Measurements from ENCODE around the gene GPC3. TPM values are rescaled to one million over a fixed set of nuclear protein-coding genes. Genes with fewer than 3 reads are reported as not detected.

GPC3 gene
- total RNA-seq, 3 donors from 2014 or later (not counting 1 experiment from before 2014, with no cell fraction given), result not detected

GRCh38 chrX:133602881-133603280 lies 382.5 kb downstream of the GPC3 start:
- 85% methylated on average over 2 of the region's 4 CpGs for WGBS (ENCODE audit: insufficient coverage)
- ATAC-seq (no peak), DNase-seq (no peak)
- no peak for TF ChIP-seq CTCF (IDR thresholded peaks at IDR 0.05)
- Mint-ChIP-seq H3K4me3 (no peak overlapping the region), H3K27ac (no peak overlapping the region), H3K36me3 (no peaks in the 10 kb centered on the region), H3K27me3 (ENCODE audit: low read depth in 2 of 2) (peaks cover 3 to 28% of the 10 kb centered on the region in 2 donors), H3K4me1 (no peaks in the 10 kb centered on the region), H3K9me3 (no peaks in the 10 kb centered on the region)
- no peaks in the 10 kb centered on the region for H3K36me3 ChIP-seq (ENCODE audit: control insufficient read depth, insufficient read depth, low read length)
- H3K4me3 ChIP-seq (ENCODE audit: low read length), result no peak overlapping the region
- intact Hi-C loops (cut with micrococcal nuclease), result no loop called here
- no peaks in the 10 kb centered on the region for H3K9me3 ChIP-seq (ENCODE audit: control insufficient read depth, insufficient read depth, low read length)
- no peak overlapping the region for H3K27ac ChIP-seq (ENCODE audit: low read length)
- H3K4me1 ChIP-seq (ENCODE audit: control insufficient read depth, insufficient read depth, low read length), result no peaks in the 10 kb centered on the region
- no peaks in the 10 kb centered on the region for H3K27me3 ChIP-seq (ENCODE audit: control insufficient read depth, insufficient read depth, low read length)

DNA sequence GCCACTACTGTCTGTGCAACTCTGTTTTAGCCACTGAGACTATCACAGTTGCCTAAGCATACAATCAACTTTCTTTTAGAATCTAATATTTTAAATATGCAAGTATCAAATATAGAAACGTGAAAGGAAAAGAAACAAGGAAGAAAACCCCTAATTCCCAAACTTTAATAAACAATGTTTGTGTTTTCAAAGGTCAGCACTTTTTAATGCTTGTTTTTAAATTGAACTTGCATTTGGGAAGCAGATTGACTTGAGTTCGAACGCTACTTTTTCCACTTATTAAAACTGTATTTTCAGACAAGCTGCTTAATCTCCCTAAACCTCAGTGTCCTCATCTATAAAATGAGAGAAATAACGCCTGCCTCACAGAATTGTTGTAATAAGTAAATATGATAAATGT lies 384.3 kb downstream of the GPC3 start:
- peaks cover 3 to 34% of the 10 kb centered on the region in 2 donors for H3K27me3 Mint-ChIP-seq (ENCODE audit: low read depth in 2 of 2)
- no peaks in the 10 kb centered on the region for H3K9me3 Mint-ChIP-seq
- intact Hi-C loops (cut with micrococcal nuclease), result no loop called here
- H3K27me3 ChIP-seq (ENCODE audit: control insufficient read depth, insufficient read depth, low read length), result no peaks in the 10 kb centered on the region
- no peaks in the 10 kb centered on the region for H3K36me3 Mint-ChIP-seq
- H3K4me3 Mint-ChIP-seq, result no peak overlapping the region
- no peaks in the 10 kb centered on the region for H3K4me1 Mint-ChIP-seq
- H3K27ac ChIP-seq (ENCODE audit: low read length), result no peak overlapping the region
- no peak for ATAC-seq
- no peak overlapping the region for H3K4me3 ChIP-seq (ENCODE audit: low read length)
- no peaks in the 10 kb centered on the region for H3K4me1 ChIP-seq (ENCODE audit: control insufficient read depth, insufficient read depth, low read length)
- TF ChIP-seq CTCF (IDR thresholded peaks at IDR 0.05), result no peak
- no peak overlapping the region for H3K27ac Mint-ChIP-seq
- DNase-seq, result no peak
- no peaks in the 10 kb centered on the region for H3K36me3 ChIP-seq (ENCODE audit: control insufficient read depth, insufficient read depth, low read length)
- 80% methylated on average over 1 of the region's 4 CpGs for WGBS (ENCODE audit: insufficient coverage)
- H3K9me3 ChIP-seq (ENCODE audit: control insufficient read depth, insufficient read depth, low read length), result no peaks in the 10 kb centered on the region

DNA sequence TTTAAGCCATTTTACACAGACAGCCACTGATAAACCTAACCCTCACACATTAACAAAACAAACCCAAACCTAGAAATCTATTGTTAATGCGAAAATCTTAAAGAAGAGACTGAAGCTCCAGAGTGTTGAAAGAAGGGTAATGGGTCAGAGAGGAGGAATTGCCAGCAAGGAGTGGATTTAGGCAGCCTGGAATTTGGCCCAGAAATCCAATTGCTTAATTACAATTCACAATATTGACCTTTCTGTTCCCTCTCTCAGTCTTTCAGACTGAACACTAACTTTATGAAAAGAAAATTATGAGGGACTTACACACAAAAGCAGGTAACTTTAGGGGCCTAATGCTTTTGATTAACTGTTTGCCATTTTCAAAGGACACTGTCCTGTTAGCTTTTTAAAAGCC lies 384.9 kb downstream of the GPC3 start:
- no peaks in the 10 kb centered on the region for H3K9me3 ChIP-seq (ENCODE audit: control insufficient read depth, insufficient read depth, low read length)
- H3K4me3 ChIP-seq (ENCODE audit: low read length), result no peak overlapping the region
- H3K4me1 Mint-ChIP-seq, result no peaks in the 10 kb centered on the region
- no peaks in the 10 kb centered on the region for H3K4me1 ChIP-seq (ENCODE audit: control insufficient read depth, insufficient read depth, low read length)
- ATAC-seq (no peak), DNase-seq (no peak)
- H3K27me3 ChIP-seq (ENCODE audit: control insufficient read depth, insufficient read depth, low read length), result no peaks in the 10 kb centered on the region
- no peak overlapping the region for H3K27ac ChIP-seq (ENCODE audit: low read length)
- no CpG with 5 or more reads among the region's 1 CpG for WGBS (ENCODE audit: insufficient coverage)
- no peak overlapping the region for H3K27ac Mint-ChIP-seq
- no peaks in the 10 kb centered on the region for H3K36me3 ChIP-seq (ENCODE audit: control insufficient read depth, insufficient read depth, low read length)
- no peak overlapping the region for H3K4me3 Mint-ChIP-seq
- H3K9me3 Mint-ChIP-seq, result no peaks in the 10 kb centered on the region
- H3K36me3 Mint-ChIP-seq, result no peaks in the 10 kb centered on the region
- intact Hi-C loops (cut with micrococcal nuclease), result no loop called here
- no peak for TF ChIP-seq CTCF (IDR thresholded peaks at IDR 0.05)
- H3K27me3 Mint-ChIP-seq (ENCODE audit: low read depth in 2 of 2), result peaks cover 3 to 38% of the 10 kb centered on the region in 2 donors

- Histone ChIP-seq H3K4me1 (ENCODE audit: control insufficient read depth, insufficient read depth, low read length) (no peaks in the 10 kb centered on the region), H3K27me3 (ENCODE audit: control insufficient read depth, insufficient read depth, low read length) (no peaks in the 10 kb centered on the region), H3K4me3 (ENCODE audit: low read length) (no peak overlapping the region), H3K9me3 (ENCODE audit: control insufficient read depth, insufficient read depth, low read length) (no peaks in the 10 kb centered on the region), H3K27ac (ENCODE audit: low read length) (no peak overlapping the region), H3K36me3 (ENCODE audit: control insufficient read depth, insufficient read depth, low read length) (no peaks in the 10 kb centered on the region)
- Mint-ChIP-seq H3K4me3 (no peak overlapping the region), H3K27ac (no peak overlapping the region), H3K9me3 (no peaks in the 10 kb centered on the region), H3K27me3 (ENCODE audit: low read depth in 2 of 2) (peaks cover 3 to 33% of the 10 kb centered on the region in 2 donors), H3K36me3 (no peaks in the 10 kb centered on the region), H3K4me1 (no peaks in the 10 kb centered on the region)
- TF ChIP-seq CTCF (IDR thresholded peaks at IDR 0.05), result no peak
- no CpG with 5 or more reads among the region's 2 CpGs for WGBS (ENCODE audit: insufficient coverage)
- ATAC-seq (no peak), DNase-seq (no peak)
- intact Hi-C loops (cut with micrococcal nuclease), result no loop called here
Measured at GRCh38 chrX:133598601-133599335, 386.6 kb downstream of the GPC3 start.

Measured in natural killer cell (primary cell).